A549 (cell line): Measurements from ENCODE around the gene TRIM9.
"Not testable (repeated sequence)": the region's sequence is repeated elsewhere in the genome, so short reads cannot be mapped to it uniquely, and the experiment has no call there.

Experiments used
- CEBPB ChIP-seq, 2 experiments: fragments of >200 bp in 1 of 2; sonication (Bioruptor Twin) in 1 of 2; formaldehyde crosslinking in 1 of 2; IDR thresholded peaks; 2 replicates each; pipeline ENCODE4 v1.6.1; 2012 to 2016
- E2F6 ChIP-seq: IDR thresholded peaks from 2 replicates; pipeline ENCODE4 v1.6.1; 2012; ENCODE audit warnings: low read depth, borderline replicate concordance
- EP300 ChIP-seq, 2 experiments: fragments of >200 bp; sonication (Bioruptor Twin); formaldehyde crosslinking; IDR thresholded peaks; 2 replicates in 1 of 2; 3 replicates in 1 of 2; pipeline ENCODE4 v1.6.1; 2016 to 2017
- HOXB5 ChIP-seq: fragments of 250-450 bp; sonication (Bioruptor Pico); IDR thresholded peaks from 2 replicates; pipeline ENCODE4 v1.5.0; 2020; ENCODE audit warnings: mild to moderate bottlenecking, moderate library complexity
- JUN ChIP-seq, 2 experiments: fragments of >200 bp; sonication (Bioruptor Twin); formaldehyde crosslinking; IDR thresholded peaks; 2 replicates in 1 of 2; 3 replicates in 1 of 2; pipeline ENCODE4 v1.6.1; 2016 to 2017
- KDM5A ChIP-seq: fragments of 200-600 bp; sonication (generic); IDR thresholded peaks from 2 replicates; pipeline ENCODE4 v1.6.1; 2016; ENCODE audit warnings: antibody characterized with exemption, mild to moderate bottlenecking
- MAFK ChIP-seq: fragments of 450-650 bp; IDR thresholded peaks from 2 replicates; pipeline ENCODE4 v1.6.1; 2014; ENCODE audit not compliant: partially characterized antibody
- MAX ChIP-seq: IDR thresholded peaks from 2 replicates; pipeline ENCODE4 v1.6.1; 2012
- MYC ChIP-seq: IDR thresholded peaks from 2 replicates; pipeline ENCODE4 v1.6.1; 2012; ENCODE audit warnings: mild to moderate bottlenecking, inconsistent platforms, low read length, improper control_type of control experiment, borderline replicate concordance
- PBX3 ChIP-seq: IDR thresholded peaks from 2 replicates; pipeline ENCODE4 v1.6.1; 2012
- POLR2A ChIP-seq: IDR thresholded peaks from 2 replicates; pipeline ENCODE4 v1.6.1; 2012; ENCODE audit warnings: mild to moderate bottlenecking, low read length
- RAD21 ChIP-seq, 2 experiments: fragments of >200 bp in 1 of 2; sonication (Bioruptor Twin) in 1 of 2; formaldehyde crosslinking in 1 of 2; IDR thresholded peaks in 1 of 2; conservative IDR thresholded peaks in 1 of 2; 2 replicates in 1 of 2; 3 replicates in 1 of 2; pipeline ENCODE4 v1.6.1; 2012 to 2018; ENCODE audit warnings: inconsistent platforms in 1 of 2
- REST ChIP-seq: fragments of 200-600 bp; sonication (generic); IDR thresholded peaks from 2 replicates; pipeline ENCODE4 v1.6.1; 2016; ENCODE audit warnings: antibody characterized with exemption, mild to moderate bottlenecking, moderate library complexity

GRCh38 chr14:50941638-50942037 lies 153.3 kb downstream of the TRIM9 start:
- TF ChIP-seq EP300 (IDR thresholded peaks at IDR 0.05); POLR2A; JUN (IDR thresholded peaks at IDR 0.05); MAFK; KDM5A; CEBPB (IDR thresholded peaks at IDR 0.05); RAD21 (conservative IDR thresholded peaks at IDR 0.05 in 1 of 2, IDR thresholded peaks at IDR 0.05 in 1 of 2); MAX; PBX3; MYC; REST; E2F6; HOXB5 (CRISPR knock-in tag): not testable (repeated sequence)
